PC-9 (cell line): Measurements from ENCODE around the gene ZNF776. TPM values are rescaled to one million over a fixed set of nuclear protein-coding genes. Genes with fewer than 3 reads are reported as not detected.

Experiments
- BruUV-seq: library from RNA; stranded (reverse); fragments of 400-500 nt; replicated peaks from 2 replicates; lab custom pipeline; 2021; lab: Mats Ljungman, UMichigan
- CTCF ChIA-PET: fragments of 300-600 bp; sonication (Branson Sonifier 250); formaldehyde crosslinking; loops from one replicate; lab custom pipeline; 2022; ENCODE audit warnings: antibody characterized with exemption; lab: Charles Lee
- POLR2A ChIA-PET: fragments of 300-600 bp; sonication (Branson Sonifier 250); formaldehyde crosslinking; loops from one replicate; lab custom pipeline; 2022; ENCODE audit warnings: antibody characterized with exemption; ENCODE audit not compliant: unreplicated experiment; lab: Charles Lee
- DNase-seq, 2 experiments: peaks; one replicate each; pipeline versions ENCODE4 v3.0.0 to v3.0.0-alpha.2; 2015 to 2022; ENCODE audit warnings: mixed read lengths in 1 of 2
- H2AFZ ChIP-seq: fragments of 200-600 bp; sonication (generic); 2 replicates; pipeline ENCODE4 v1.8.1; 2017; ENCODE audit warnings: antibody characterized with exemption
- H3F3A ChIP-seq: fragments of 200-600 bp; sonication (generic); 2 replicates; pipeline ENCODE4 v1.8.1; 2017; ENCODE audit warnings: antibody characterized with exemption, mild to moderate bottlenecking, low read depth; ENCODE audit not compliant: insufficient read depth
- H3K27ac ChIP-seq: fragments of 200-600 bp; sonication (generic); 2 replicates; pipeline ENCODE4 v1.6.1; 2016; ENCODE audit warnings: mixed run types
- H3K27me3 ChIP-seq: fragments of 200-600 bp; sonication (generic); 2 replicates; pipeline ENCODE4 v1.6.1; 2016; ENCODE audit warnings: low read depth, mixed run types; ENCODE audit not compliant: insufficient read depth
- H3K36me3 ChIP-seq: fragments of 200-600 bp; sonication (generic); 2 replicates; pipeline ENCODE4 v1.6.1; 2016; ENCODE audit warnings: low read depth, mixed run types
- H3K4me1 ChIP-seq: fragments of 200-600 bp; sonication (generic); replicated peaks from 2 replicates; pipeline ENCODE4 v1.6.1; 2016; ENCODE audit warnings: mixed run types; ENCODE audit not compliant: insufficient read depth
- H3K4me2 ChIP-seq: fragments of 200-600 bp; sonication (generic); 2 replicates; pipeline ENCODE4 v1.6.1; 2017; ENCODE audit warnings: mixed run types
- H3K4me3 ChIP-seq: fragments of 200-600 bp; sonication (generic); 2 replicates; pipeline ENCODE4 v1.6.1; 2016; ENCODE audit warnings: mixed run types
- H3K79me2 ChIP-seq: fragments of 200-600 bp; sonication (generic); 2 replicates; pipeline ENCODE4 v1.6.1; 2017; ENCODE audit warnings: low read depth, mixed run types
- H3K9me2 ChIP-seq: fragments of 200-600 bp; sonication (generic); 2 replicates; pipeline ENCODE4 v1.8.1; 2017; ENCODE audit warnings: mild to moderate bottlenecking; ENCODE audit not compliant: insufficient read depth
- H3K9me3 ChIP-seq: fragments of 200-600 bp; sonication (generic); 2 replicates; pipeline ENCODE4 v1.8.1; 2016; ENCODE audit warnings: low read depth; ENCODE audit not compliant: insufficient read depth
- H4K20me1 ChIP-seq: fragments of 200-600 bp; sonication (generic); 2 replicates; pipeline ENCODE4 v1.8.1; 2017; ENCODE audit not compliant: insufficient read depth
- EZH2 ChIP-seq: fragments of 200-600 bp; sonication (generic); IDR thresholded peaks from 2 replicates; pipeline ENCODE4 v1.8.0; 2017; ENCODE audit warnings: antibody characterized with exemption, low read depth
- intact Hi-C: fragments of 100-400 bp; cut with micrococcal nuclease; formaldehyde crosslinking; loops from one replicate; pipeline ENCODE4 v1.10.0; 2022; ENCODE audit not compliant: unreplicated experiment
- total RNA-seq: library from RNA; stranded (reverse); gene quantifications from 2 replicates; pipeline ENCODE4 v1.2.3, GENCODE V29; 2021
- TF ChIP-seq, protein P1 (sequence below): fragments of 200-600 bp; sonication (generic); conservative IDR thresholded peaks from 2 replicates; pipeline ENCODE4 v1.6.1; 2017; ENCODE audit warnings: mixed run types, antibody characterized with exemption, mild to moderate bottlenecking, moderate library complexity

Gene ZNF776
- total RNA-seq, 1 experiment from 2014 or later = 16.9 TPM

DNA sequence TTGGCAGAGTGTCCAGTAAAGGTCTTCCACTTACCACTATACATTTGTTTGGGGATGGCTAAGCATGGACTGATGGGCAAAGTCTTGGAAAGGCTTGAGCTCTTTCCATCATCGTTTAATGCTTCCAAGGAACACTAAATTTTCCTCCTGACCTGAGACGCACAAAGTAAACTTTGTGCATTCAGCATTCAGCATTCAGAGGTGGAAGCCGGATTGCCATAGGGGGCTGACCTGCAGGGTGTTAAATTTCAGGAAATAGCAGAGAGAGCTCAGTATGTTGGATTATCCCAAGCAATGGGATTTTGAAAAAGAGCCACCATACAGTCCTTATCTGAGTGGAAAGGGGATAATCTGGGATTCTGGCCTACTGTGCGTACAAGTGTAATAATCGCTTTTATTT is 54.1 kb downstream of the ZNF776 start:
- BruUV-seq = no TSS peak
- H3K4me1 ChIP-seq = peaks cover 30% of the 10 kb centered on the region
- no peak for DNase-seq
- no peak overlapping the region for H3K4me3 ChIP-seq
- H3F3A ChIP-seq = peaks cover 38% of the 10 kb centered on the region
- POLR2A ChIA-PET = interaction anchor here (0.6 kb wide), 1 partner anchor 19 kb away, joined by 5 read pairs; no protein-coding TSS in a partner anchor
- H3K27me3 ChIP-seq = no peaks in the 10 kb centered on the region
- H3K79me2 ChIP-seq = 0 out of 2 replicates have a peak, but pooled peaks cover 6% of the 10 kb centered on the region
- no peak for TF ChIP-seq EZH2
- TF ChIP-seq, protein P1, sequence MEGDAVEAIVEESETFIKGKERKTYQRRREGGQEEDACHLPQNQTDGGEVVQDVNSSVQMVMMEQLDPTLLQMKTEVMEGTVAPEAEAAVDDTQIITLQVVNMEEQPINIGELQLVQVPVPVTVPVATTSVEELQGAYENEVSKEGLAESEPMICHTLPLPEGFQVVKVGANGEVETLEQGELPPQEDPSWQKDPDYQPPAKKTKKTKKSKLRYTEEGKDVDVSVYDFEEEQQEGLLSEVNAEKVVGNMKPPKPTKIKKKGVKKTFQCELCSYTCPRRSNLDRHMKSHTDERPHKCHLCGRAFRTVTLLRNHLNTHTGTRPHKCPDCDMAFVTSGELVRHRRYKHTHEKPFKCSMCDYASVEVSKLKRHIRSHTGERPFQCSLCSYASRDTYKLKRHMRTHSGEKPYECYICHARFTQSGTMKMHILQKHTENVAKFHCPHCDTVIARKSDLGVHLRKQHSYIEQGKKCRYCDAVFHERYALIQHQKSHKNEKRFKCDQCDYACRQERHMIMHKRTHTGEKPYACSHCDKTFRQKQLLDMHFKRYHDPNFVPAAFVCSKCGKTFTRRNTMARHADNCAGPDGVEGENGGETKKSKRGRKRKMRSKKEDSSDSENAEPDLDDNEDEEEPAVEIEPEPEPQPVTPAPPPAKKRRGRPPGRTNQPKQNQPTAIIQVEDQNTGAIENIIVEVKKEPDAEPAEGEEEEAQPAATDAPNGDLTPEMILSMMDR = no peak
- H3K9me2 ChIP-seq = no peaks in the 10 kb centered on the region
- H2AFZ ChIP-seq = no peak overlapping the region
- H3K36me3 ChIP-seq = peaks cover 10% of the 10 kb centered on the region; the same call in 1 of the 2 replicates
- H4K20me1 ChIP-seq = no peaks in the 10 kb centered on the region
- H3K27ac ChIP-seq = no peak overlapping the region
- H3K9me3 ChIP-seq = no peaks in the 10 kb centered on the region
- H3K4me2 ChIP-seq = no peak overlapping the region
- intact Hi-C loops = no loop called here
- CTCF ChIA-PET = no interaction called here

DNA sequence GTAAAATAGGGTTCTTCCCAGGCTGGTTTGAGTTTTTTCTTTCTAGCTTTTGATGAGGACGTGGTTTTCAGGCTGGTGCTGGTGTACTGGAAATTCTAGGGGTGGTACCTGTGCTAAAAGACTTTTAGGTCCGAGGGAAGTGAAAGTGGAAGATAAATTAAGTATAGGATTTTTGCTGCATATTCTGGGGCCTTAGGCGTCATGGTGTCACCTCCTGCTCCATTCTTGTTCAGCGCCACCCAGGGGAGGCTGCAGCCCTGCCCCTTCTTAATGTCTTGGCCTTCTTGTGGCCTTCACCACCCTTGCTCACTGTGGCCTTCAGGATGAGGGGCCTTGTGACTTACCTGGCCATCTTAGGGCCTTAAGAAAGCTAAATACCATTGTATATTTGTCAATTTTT is 55.7 kb downstream of the ZNF776 start:
- Histone ChIP-seq H2AFZ (no peak overlapping the region), H3K27ac (no peak overlapping the region), H3K4me2 (no peak overlapping the region), H3K9me2 (no peaks in the 10 kb centered on the region), H4K20me1 (no peaks in the 10 kb centered on the region), H3K4me3 (no peak overlapping the region), H3K36me3 (peaks cover 10% of the 10 kb centered on the region; the same call in 1 of the 2 replicates), H3K27me3 (no peaks in the 10 kb centered on the region), H3K4me1 (peaks cover 31% of the 10 kb centered on the region), H3K9me3 (no peaks in the 10 kb centered on the region), H3F3A (peaks cover 38% of the 10 kb centered on the region), H3K79me2 (peaks cover 16% of the 10 kb centered on the region; the same call in 1 of the 2 replicates)
- CTCF ChIA-PET = no interaction called here
- DNase-seq = no peak
- TF ChIP-seq, protein P1 = no peak
- no peak for TF ChIP-seq EZH2
- POLR2A ChIA-PET = no interaction called here
- intact Hi-C loops = no loop called here
- no TSS peak for BruUV-seq

DNA sequence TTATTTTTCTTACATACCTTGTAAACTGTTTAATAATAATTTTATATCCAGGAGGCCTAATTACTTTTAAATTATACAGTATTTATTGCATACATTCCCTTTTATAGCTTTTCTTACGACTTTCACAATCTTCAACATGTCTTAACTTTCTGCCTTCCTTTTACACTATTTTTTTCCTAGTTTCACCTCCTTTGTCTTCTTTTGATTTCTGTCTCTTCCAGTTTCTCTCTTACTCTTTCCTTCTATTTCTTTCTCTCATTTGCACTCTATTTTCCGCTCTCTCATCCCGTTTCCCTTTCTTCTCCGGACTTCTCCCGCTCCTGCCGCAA is 56.6 kb downstream of the ZNF776 start:
- Histone ChIP-seq H3K4me1 (peaks cover 31% of the 10 kb centered on the region), H3F3A (peaks cover 38% of the 10 kb centered on the region), H3K36me3 (peaks cover 18% of the 10 kb centered on the region; the same call in 1 of the 2 replicates), H3K4me2 (peak overlapping the region; percentile 82), H3K27me3 (no peaks in the 10 kb centered on the region), H3K9me2 (no peaks in the 10 kb centered on the region), H3K27ac (peak overlapping the region; percentile 61), H3K9me3 (no peaks in the 10 kb centered on the region), H2AFZ (peak overlapping the region; percentile 74; the same call in 1 of the 2 replicates), H4K20me1 (no peaks in the 10 kb centered on the region), H3K79me2 (peaks cover 16% of the 10 kb centered on the region; the same call in 1 of the 2 replicates), H3K4me3 (peak overlapping the region; percentile 61)
- ChIA-PET CTCF (no interaction called here), POLR2A (interaction anchor here (0.6 to 1.3 kb wide), 2 partner anchors 12 to 16 kb away, joined by 3 to 14 read pairs; partner anchors contain the start of gene ZNF552)
- BruUV-seq = no TSS peak
- intact Hi-C loops = no loop called here
- no peak for TF ChIP-seq EZH2
- TF ChIP-seq, protein P1 = no peak
- DNase-seq = no peak
